ENCODE data around the gene NDEL1.

DNA sequence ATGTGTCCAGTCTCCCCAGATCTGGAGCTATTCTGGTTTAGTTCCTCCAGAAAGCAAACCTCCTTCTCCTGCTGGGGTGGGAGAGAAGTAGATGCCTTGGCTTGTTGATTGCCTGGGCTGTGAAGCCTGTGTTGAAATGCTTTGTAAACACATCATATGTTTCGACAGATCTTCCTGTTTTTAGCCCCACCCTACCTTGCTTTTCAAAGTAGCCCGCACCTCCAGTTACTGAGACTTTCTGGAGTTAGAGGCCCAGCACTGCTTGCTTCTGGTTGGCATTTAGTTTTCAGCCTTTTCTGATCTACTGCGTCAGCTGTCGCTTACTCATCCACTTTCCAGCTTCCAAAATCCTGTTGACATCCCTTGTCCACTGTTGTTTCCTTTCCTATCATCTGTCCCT is 17.9 kb upstream of the NDEL1 start:
- TF ChIP-seq EP300 (IDR thresholded peaks at IDR 0.05; ENCODE audit: borderline replicate concordance) (no peak), MAX (IDR thresholded peaks at IDR 0.05) (no peak), EGR1 (IDR thresholded peaks at IDR 0.05) (no peak), FOXM1 (IDR thresholded peaks at IDR 0.05; ENCODE audit: borderline replicate concordance, low read depth) (no peak), TAF1 (IDR thresholded peaks at IDR 0.05; ENCODE audit: low read depth) (no peak), CEBPB (IDR thresholded peaks at IDR 0.05) (no peak), RAD21 (IDR thresholded peaks at IDR 0.05; ENCODE audit: low read depth) (no peak), CREB1 (IDR thresholded peaks at IDR 0.05; ENCODE audit: low read depth) (no peak), YY1 (IDR thresholded peaks at IDR 0.05; ENCODE audit: low read depth) (no peak)

Data from Ishikawa (cell line).